Motor neuron (in vitro differentiated cells): ENCODE measurements around the gene ARHGEF10L. TPM values are rescaled to one million over a fixed set of nuclear protein-coding genes. Genes with fewer than 3 reads are reported as not detected.
A peak's percentile ranks its signal among the peaks of the same experiment; 100 is the strongest.

ENCODE experiments used
- ATAC-seq, 8 experiments: fragments of 200-7000 bp; cut with Tn5 transposase; replicated peaks in 6 of 8; 2 replicates each; pipeline ENCODE4 v1.8.0; 2021; ENCODE audit warnings: mild to moderate bottlenecking in 8 of 8, moderate library complexity in 8 of 8
- H3K27ac ChIP-seq, 2 donors: fragments of 250-450 bp; sonication (Bioruptor Pico); 2 replicates each; pipeline ENCODE4 v1.9.0; 2021; ENCODE audit warnings: antibody characterized with exemption in 2 of 2, mild to moderate bottlenecking in 2 of 2, moderate library complexity in 1 of 2
- H3K4me1 ChIP-seq, 2 donors: fragments of 250-450 bp; sonication (Bioruptor Pico); replicated peaks in 1 of 2; 2 replicates each; pipeline ENCODE4 v1.6.1; 2021; ENCODE audit warnings: antibody characterized with exemption in 2 of 2, mild to moderate bottlenecking in 2 of 2, moderate library complexity in 1 of 2
- H3K4me3 ChIP-seq, 5 donors: fragments of 250-450 bp; sonication (Bioruptor Pico); 2 replicates each; pipeline ENCODE4 v1.9.0; 2021; ENCODE audit warnings: antibody characterized with exemption in 5 of 5, mild to moderate bottlenecking in 5 of 5, moderate library complexity in 4 of 5
- WGBS, 10 experiments: fragments of 450-650 bp; shearing (Covaris generic); methylation state at CpG; one replicate each; pipeline ENCODE4 v1.0.0; 2022; 5-methylcytosine and 5-hydroxymethylcytosine counted together
- in situ Hi-C, 9 experiments: fragments of 400-800 bp; cut with MboI; loops; one replicate each; pipeline ENCODE4 v1.15.0; 2021; ENCODE audit warnings: low sequenced_read_pairs in 9 of 9, low pct_unique_long_range_greater_than_20kb in 2 of 9; ENCODE audit not compliant: unreplicated experiment in 9 of 9
- total RNA-seq, 8 experiments: library from RNA; unstranded; fragments of 300-600 nt; gene quantifications; 2 replicates each; pipeline versions ENCODE4 v1.2.3 to v1.2.4, GENCODE V29; 2022

Gene ARHGEF10L
- total RNA-seq, 8 experiments from 2014 or later = 2.5 to 41.4 (median 26.1) TPM

DNA sequence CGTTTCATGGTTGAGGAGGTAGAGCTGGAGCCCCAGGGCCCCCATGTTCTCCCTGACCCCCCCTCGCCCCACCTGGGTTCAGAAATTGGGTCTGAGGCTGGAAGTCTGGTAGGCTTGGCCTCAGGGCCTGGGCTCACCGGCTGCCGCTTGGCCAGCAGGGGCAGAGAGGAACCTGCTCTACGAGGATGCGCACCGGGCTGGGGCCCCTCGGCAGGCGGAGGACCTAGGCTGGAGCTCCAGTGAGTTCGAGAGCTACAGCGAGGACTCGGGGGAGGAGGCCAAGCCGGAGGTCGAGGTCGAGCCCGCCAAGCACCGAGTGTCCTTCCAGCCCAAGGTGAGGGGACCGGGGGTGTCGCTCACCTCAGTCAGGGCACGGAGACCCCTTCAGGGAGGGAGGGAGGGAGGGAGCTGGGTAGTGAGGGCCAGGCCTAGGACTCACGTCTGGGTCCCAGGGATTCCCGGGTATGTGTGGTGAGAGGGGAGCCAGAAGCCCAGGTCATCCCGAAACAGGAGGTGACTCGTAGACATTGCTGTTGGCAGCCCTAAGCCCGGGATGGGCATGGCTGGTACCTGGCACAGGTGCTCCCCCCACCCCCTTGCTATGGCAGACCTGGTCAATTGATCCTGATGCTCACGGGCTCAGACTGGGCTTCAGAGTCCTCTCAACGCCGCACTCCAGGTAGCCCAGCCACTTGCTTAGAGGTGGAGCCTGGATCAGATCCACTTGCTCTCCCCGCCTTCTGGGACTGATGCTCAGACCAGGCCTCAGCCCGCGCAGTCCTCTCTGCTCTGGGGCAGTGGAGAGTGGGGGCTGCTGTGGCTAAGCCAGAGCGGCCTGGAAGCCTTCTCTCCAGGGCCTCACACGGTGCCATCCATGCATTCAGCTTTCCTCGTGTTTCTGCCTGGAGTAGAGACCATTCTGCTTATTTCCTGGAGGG lies 68.4 kb downstream of the ARHGEF10L start:
- ATAC-seq = no peak
- in situ Hi-C loops = loop anchor here in 5 of 9 experiments (10.0 to 25.0 kb wide), 2 partner anchors 103 to 196 kb away; no protein-coding TSS in a partner anchor
- H3K4me1 ChIP-seq = peaks cover 19 to 23% of the 10 kb centered on the region in 2 donors
- H3K4me3 ChIP-seq = no peak overlapping the region
- no peak overlapping the region for H3K27ac ChIP-seq
- 80 to 100% (median 100%) methylated on average over 1 to 5 of the region's 34 CpGs; no CpG with 5 or more reads in 5 of the 10 experiments for WGBS, 10 experiments

DNA sequence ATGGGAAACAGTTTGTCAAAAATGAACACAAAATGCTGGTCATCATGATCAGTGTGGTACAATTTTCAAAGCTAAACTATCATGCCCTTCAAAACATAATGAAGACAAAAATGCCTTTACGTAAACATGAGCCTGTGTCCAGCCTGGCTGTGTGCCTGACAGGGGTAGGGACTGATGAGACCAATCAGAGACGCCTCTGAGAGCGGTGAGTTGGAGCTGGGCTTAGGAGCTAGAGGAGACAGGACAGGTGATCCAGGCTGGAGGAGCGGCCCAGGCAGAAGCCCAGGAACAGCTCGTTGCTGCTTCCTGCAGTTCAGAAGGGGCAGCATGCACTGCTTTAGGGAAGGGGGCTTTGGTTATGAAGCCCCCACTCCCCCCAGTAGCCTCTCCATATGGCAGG lies 70.0 kb downstream of the ARHGEF10L start:
- no peak for ATAC-seq
- 87 to 100% (median 95%) methylated on average over 1 to 5 of the region's 5 CpGs; no CpG with 5 or more reads in 1 of the 10 experiments for WGBS, 10 experiments
- Histone ChIP-seq H3K4me1 (peaks cover 3 to 8% of the 10 kb centered on the region in 2 donors), H3K27ac (no peak overlapping the region), H3K4me3 (no peak overlapping the region)
- in situ Hi-C loops = loop anchor here in 5 of 9 experiments (10.0 to 25.0 kb wide), 2 partner anchors 105 to 197 kb away; no protein-coding TSS in a partner anchor

- H3K4me1 ChIP-seq = peaks cover 0 to 3% of the 10 kb centered on the region in 2 donors
- H3K4me3 ChIP-seq = no peak overlapping the region
- ATAC-seq = peak in 1 of 8 experiments; percentile 48
- WGBS, 10 experiments = 80 to 100% (median 92%) methylated on average over 1 to 4 of the region's 5 CpGs; no CpG with 5 or more reads in 5 of the 10 experiments
- H3K27ac ChIP-seq = no peak overlapping the region
- in situ Hi-C loops = loop anchor here in 1 of 9 experiments (25.0 kb wide), 1 partner anchor 198 kb away; no protein-coding TSS in a partner anchor
Measured at GRCh38 chr1:17610085-17610484, 70.6 kb downstream of the ARHGEF10L start.

- H3K4me1 ChIP-seq = no peaks in the 10 kb centered on the region
- 80 to 100% (median 90%) methylated on average over 2 to 5 of the region's 5 CpGs; no CpG with 5 or more reads in 3 of the 10 experiments for WGBS, 10 experiments
- in situ Hi-C loops = loop anchor here in 1 of 9 experiments (25.0 kb wide), 1 partner anchor 198 kb away; no protein-coding TSS in a partner anchor
- H3K4me3 ChIP-seq = no peak overlapping the region
- no peak for ATAC-seq
- no peak overlapping the region for H3K27ac ChIP-seq
Measured at GRCh38 chr1:17610713-17611112, 71.2 kb downstream of the ARHGEF10L start.

- 27 to 100% (median 80%) methylated on average over 1 of the region's 1 CpG; no CpG with 5 or more reads in 1 of the 10 experiments for WGBS, 10 experiments
Measured at GRCh38 chr1:17611991-17612390, 72.5 kb downstream of the ARHGEF10L start.

GRCh38 chr1:17612831-17613230 lies 73.3 kb downstream of the ARHGEF10L start:
- Histone ChIP-seq H3K4me1 (no peaks in the 10 kb centered on the region), H3K4me3 (no peak overlapping the region), H3K27ac (no peak overlapping the region)
- no peak for ATAC-seq
- 92 to 100% (median 96%) methylated on average over 1 to 8 of the region's 10 CpGs; no CpG with 5 or more reads in 4 of the 10 experiments for WGBS, 10 experiments
- in situ Hi-C loops = loop anchor here in 1 of 9 experiments (25.0 kb wide), 1 partner anchor 201 kb away; no protein-coding TSS in a partner anchor

More at GRCh38 chr1:17611991-17612390, 72.5 kb downstream of the ARHGEF10L start:
- H3K4me3 ChIP-seq = no peak overlapping the region
- peak in 1 of 8 experiments; percentile 39 for ATAC-seq
- no peaks in the 10 kb centered on the region for H3K4me1 ChIP-seq
- H3K27ac ChIP-seq = no peak overlapping the region
- in situ Hi-C loops = loop anchor here in 1 of 9 experiments (25.0 kb wide), 1 partner anchor 200 kb away; no protein-coding TSS in a partner anchor

- in situ Hi-C loops = loop anchor here in 1 of 9 experiments (25.0 kb wide), 1 partner anchor 202 kb away; no protein-coding TSS in a partner anchor
- Histone ChIP-seq H3K27ac (no peak overlapping the region), H3K4me3 (no peak overlapping the region), H3K4me1 (no peaks in the 10 kb centered on the region)
- WGBS, 10 experiments = 71 to 100% (median 87%) methylated on average over 1 to 3 of the region's 4 CpGs; no CpG with 5 or more reads in 4 of the 10 experiments
- no peak for ATAC-seq
Measured at GRCh38 chr1:17614586-17614985, 75.1 kb downstream of the ARHGEF10L start.

DNA sequence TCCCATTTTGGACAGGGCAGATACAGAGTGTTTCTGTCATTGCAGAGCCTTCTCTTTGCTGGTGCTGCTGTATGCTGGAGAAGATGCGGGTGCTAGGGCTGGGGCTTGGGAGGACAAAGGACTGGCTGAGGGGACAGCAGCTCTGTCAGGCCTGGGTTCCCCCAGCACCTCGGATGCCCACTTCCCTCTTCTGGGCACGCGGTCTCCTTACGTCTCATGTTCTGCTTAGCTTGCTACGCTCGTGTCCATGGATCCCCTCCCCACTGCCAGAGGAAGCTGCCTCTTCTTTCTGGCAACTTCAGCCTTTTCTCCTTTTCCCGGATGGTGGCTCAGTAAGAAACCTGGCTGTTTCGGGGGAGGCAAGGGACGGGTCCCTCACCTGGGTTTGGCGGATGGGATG lies 75.7 kb downstream of the ARHGEF10L start:
- WGBS, 10 experiments = 60 to 100% (median 93%) methylated on average over 1 to 10 of the region's 11 CpGs; no CpG with 5 or more reads in 3 of the 10 experiments
- H3K27ac ChIP-seq = no peak overlapping the region
- H3K4me3 ChIP-seq = no peak overlapping the region
- ATAC-seq = no peak
- in situ Hi-C loops = loop anchor here in 1 of 9 experiments (25.0 kb wide), 1 partner anchor 203 kb away; no protein-coding TSS in a partner anchor
- H3K4me1 ChIP-seq = no peaks in the 10 kb centered on the region

DNA sequence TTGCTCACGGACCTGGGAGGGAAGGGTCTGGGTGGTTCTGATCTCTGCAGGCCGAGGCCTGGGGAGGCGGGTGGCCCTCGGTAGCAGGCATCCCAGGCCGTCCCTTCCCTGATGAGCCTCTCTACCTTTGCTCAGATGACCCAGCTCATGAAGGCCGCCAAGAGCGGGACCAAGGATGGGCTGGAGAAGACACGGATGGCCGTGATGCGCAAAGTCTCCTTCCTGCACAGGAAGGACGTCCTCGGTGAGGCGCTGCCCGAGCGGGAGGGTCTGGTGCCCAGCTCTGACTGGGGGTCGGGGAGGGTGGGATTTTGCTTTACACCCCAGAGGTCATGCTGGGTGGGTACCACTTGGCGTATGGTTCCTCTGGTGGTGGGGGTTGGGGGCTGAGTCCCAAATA lies 76.5 kb downstream of the ARHGEF10L start:
- Histone ChIP-seq H3K4me3 (no peak overlapping the region), H3K27ac (no peak overlapping the region), H3K4me1 (no peaks in the 10 kb centered on the region)
- in situ Hi-C loops = loop anchor here in 1 of 9 experiments (25.0 kb wide), 1 partner anchor 204 kb away; no protein-coding TSS in a partner anchor
- WGBS, 10 experiments = 83 to 100% (median 100%) methylated on average over 1 to 4 of the region's 17 CpGs; no CpG with 5 or more reads in 7 of the 10 experiments
- ATAC-seq = no peak

DNA sequence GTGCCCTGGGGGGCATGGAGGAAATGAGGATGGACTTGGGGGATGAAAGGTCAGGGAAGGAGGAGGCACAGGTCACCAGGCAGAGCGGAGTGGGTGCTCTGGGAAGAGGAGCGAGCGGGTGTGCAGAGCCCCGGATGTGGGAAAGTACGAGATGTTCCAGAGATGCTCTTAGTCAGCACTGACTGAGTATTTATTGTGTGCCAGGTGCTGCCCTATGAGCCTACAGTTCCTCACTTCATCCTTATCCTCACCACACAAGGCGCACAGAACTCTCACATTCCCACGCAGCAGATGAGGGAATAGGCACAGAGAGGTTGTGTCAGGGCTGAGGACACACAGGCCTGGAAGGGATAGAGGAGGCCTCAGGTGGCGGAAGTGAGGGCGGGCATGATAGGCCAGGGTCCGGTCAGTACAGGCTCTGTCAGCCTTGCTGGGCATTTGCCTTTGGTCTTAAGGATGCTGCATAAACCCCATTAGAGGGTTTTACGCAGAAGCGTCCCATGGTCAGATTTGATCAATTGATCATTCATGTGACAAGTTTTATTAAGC lies 77.3 kb downstream of the ARHGEF10L start:
- in situ Hi-C loops = loop anchor here in 1 of 9 experiments (25.0 kb wide), 1 partner anchor 205 kb away; no protein-coding TSS in a partner anchor
- WGBS, 10 experiments = 67 to 100% (median 95%) methylated on average over 2 to 10 of the region's 12 CpGs; no CpG with 5 or more reads in 3 of the 10 experiments
- H3K4me1 ChIP-seq = no peaks in the 10 kb centered on the region
- no peak overlapping the region for H3K27ac ChIP-seq
- no peak overlapping the region for H3K4me3 ChIP-seq
- ATAC-seq = no peak

DNA sequence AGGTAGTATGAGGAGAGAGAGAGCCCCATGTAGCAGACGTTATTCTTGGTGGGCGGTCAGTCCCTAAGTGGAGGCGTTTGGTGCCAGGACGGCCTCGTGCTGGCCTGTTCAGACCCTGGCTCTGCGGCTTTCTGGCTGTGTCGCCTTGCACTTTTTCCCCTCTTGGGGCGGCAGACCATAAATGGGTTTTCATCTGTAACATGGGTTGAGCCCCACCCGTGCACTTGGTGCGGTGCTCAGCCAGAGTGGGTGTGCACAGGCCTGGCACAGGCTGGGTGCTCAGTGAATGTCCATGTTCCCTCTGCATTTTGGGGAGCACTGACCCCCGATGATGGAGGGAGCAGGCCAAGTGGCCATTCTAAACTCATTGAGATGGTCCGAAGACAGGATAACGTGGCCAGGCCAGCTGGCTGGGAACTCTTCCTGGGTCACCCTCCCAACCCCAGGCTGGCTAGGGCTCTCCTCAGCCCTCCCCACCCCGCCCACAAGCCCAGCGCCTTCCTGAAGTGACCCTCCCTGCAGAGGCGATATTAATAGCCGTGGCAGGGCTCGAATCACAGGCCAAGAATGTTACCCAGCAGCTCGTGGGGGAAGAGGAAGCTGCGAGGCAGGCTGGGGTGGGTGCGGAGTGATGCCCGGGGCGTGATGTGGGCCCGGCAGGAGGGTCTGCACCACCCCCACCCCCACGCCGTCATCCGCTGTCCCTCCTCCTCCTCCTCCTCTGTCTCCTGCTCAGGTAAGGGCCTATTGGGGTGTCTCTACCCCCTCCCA lies 78.5 kb downstream of the ARHGEF10L start:
- H3K27ac ChIP-seq = no peak overlapping the region
- peak in 4 of 8 experiments; percentile 6 to 94 (median 51) for ATAC-seq
- H3K4me1 ChIP-seq = no peaks in the 10 kb centered on the region
- in situ Hi-C loops = loop anchor here in 1 of 9 experiments (25.0 kb wide), 1 partner anchor 206 kb away; no protein-coding TSS in a partner anchor
- 0 to 100% (median 85%) methylated on average over 1 to 11 of the region's 27 CpGs; no CpG with 5 or more reads in 3 of the 10 experiments for WGBS, 10 experiments
- H3K4me3 ChIP-seq = no peak overlapping the region
